PFSK-1 (cell line): ENCODE results near the gene CALD1.

ENCODE experiments used
- POLR2AphosphoS5 ChIP-seq: IDR thresholded peaks from 2 replicates; pipeline ENCODE4 v1.6.1; 2012; ENCODE audit warnings: low read depth, mild to moderate bottlenecking, control low read depth, low read length, moderate library complexity
- SIN3A ChIP-seq: IDR thresholded peaks from 2 replicates; pipeline ENCODE4 v1.6.1; 2012; ENCODE audit warnings: mild to moderate bottlenecking, low read length, moderate library complexity, borderline replicate concordance; ENCODE audit not compliant: insufficient read depth
- TAF1 ChIP-seq: IDR thresholded peaks from 2 replicates; pipeline ENCODE4 v1.6.1; 2012; ENCODE audit warnings: low read length, control low read depth, borderline replicate concordance; ENCODE audit not compliant: insufficient read depth

DNA sequence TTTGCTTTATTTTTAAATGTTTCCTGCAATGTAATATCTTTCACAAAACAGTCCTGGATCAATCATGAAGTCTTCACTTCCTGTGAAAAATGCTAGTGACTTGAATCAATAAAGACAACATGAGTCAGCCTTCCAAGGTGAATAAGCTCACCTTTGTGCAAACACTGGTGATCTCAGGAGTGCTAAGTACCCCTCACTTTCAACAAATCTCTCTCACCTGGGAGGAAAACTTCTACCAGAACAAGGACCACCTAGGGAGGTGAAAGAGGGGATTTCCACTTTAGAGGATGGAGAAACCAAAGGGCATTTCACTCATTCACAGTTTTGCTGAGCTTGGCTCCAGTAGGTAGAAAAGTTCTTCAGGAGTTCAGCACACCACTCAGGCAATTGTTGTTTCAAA, 64.8 kb downstream of the CALD1 start:
- TF ChIP-seq POLR2AphosphoS5 (no peak), TAF1 (no peak), SIN3A (no peak)
